Ovary (tissue), 9 donors: ENCODE measurements around the gene TBCD. TPM values are rescaled to one million over a fixed set of nuclear protein-coding genes. Genes with fewer than 3 reads are reported as not detected.
A peak's percentile ranks its signal among the peaks of the same experiment; 100 is the strongest.

Experiments
- DNase-seq, 5 donors: peaks; one replicate each; pipeline ENCODE4 v3.0.0-alpha.2; 2019 to 2020
- H3K27ac ChIP-seq, 2 donors: fragments of 200-600 bp; one replicate each; pipeline versions ENCODE4 v1.5.1 to v1.8.0; 2019 to 2022
- H3K27me3 ChIP-seq: fragments of 200-600 bp; one replicate; pipeline ENCODE4 v1.8.0; 2022
- H3K36me3 ChIP-seq: fragments of 200-600 bp; sonication (generic); one replicate; pipeline ENCODE4 v1.5.1; 2019
- H3K4me1 ChIP-seq: one replicate; pipeline ENCODE4 v1.8.1; 2013; ENCODE audit warnings: mild to moderate bottlenecking, moderate library complexity; ENCODE audit not compliant: insufficient read depth
- H3K4me3 ChIP-seq: fragments of 200-600 bp; sonication (generic); one replicate; pipeline ENCODE4 v1.5.1; 2017
- H3K9me3 ChIP-seq, 2 donors: fragments of 200-600 bp in 1 of 2; sonication (generic) in 1 of 2; one replicate each; pipeline versions ENCODE4 v1.5.1 to v1.8.1; 2013 to 2019; ENCODE audit warnings: mild to moderate bottlenecking in 1 of 2, moderate library complexity in 1 of 2
- CTCF ChIP-seq, 3 donors: fragments of 450-650 bp in 2 of 3; fragments of 200-600 bp in 1 of 3; IDR thresholded peaks; one replicate each; pipeline versions ENCODE4 v1.5.1 to v1.8.0; 2016 to 2022; ENCODE audit warnings: antibody characterized with exemption in 3 of 3, mild to moderate bottlenecking in 1 of 3
- EP300 ChIP-seq: sonication (generic); formaldehyde crosslinking; IDR thresholded peaks from one replicate; pipeline ENCODE4 v1.6.1; 2017; ENCODE audit warnings: antibody characterized with exemption
- POLR2A ChIP-seq: fragments of 450-650 bp; IDR thresholded peaks from one replicate; pipeline ENCODE4 v1.6.1; 2017; ENCODE audit warnings: antibody characterized with exemption, mild to moderate bottlenecking, moderate library complexity
- WGBS, 3 donors: extraction: QIAGEN DNeasy Blood & Tissue Kit in 1 of 3; methylation state at CpG; one replicate each; pipeline versions ENCODE4 v1.1.5 to v1.1.7; 2013 to 2017; 5-methylcytosine and 5-hydroxymethylcytosine counted together
- intact Hi-C, 4 donors: fragments of 100-400 bp; cut with DNase I; formaldehyde crosslinking; loops; one replicate each; pipeline versions ENCODE4 v1.11.0 to v1.15.1; 2022 to 2023
- polyA plus RNA-seq, 2 donors: library from polyadenylated mRNA; stranded (reverse); fragments of 200-250 nt in 1 of 2; fragments of 350-450 nt in 1 of 2; fragmentation: Illumina TruSeq in 1 of 2; extraction: RNeasy Lipid Tissue Mini Kit (QIAGEN cat#74804) in 1 of 2; gene quantifications; one replicate each; pipeline ENCODE4 v1.2.3, GENCODE V29; 2013 to 2014
- total RNA-seq, 7 donors: library from RNA; depleted of rRNA in 2 of 7; stranded (reverse); fragments of >200 nt in 2 of 7; fragmentation: NEBNext Ultra II Directional in 3 of 7; extraction: Animal tissue kit (Norgen Biotek cat#: 25700) in 3 of 7; gene quantifications; one replicate each; pipeline versions ENCODE4 v1.1.0 to v1.2.4, GENCODE V29; 2016 to 2023
- donor health status: DM: no; HTN: no; CAD: no; lungs with moderate emphysema.
- donor health status: DM: no; HTN: no; CAD: no.
- donor health status: Bipolar disorder and iron deficiency.
- donor health status: DM: yes; HTN: yes; CAD: no.
- donor health status: DM: no; HTN: no; CAD: no.
- donor health status: DM: yes; HTN: yes; CAD: no.

The TBCD gene
- total and polyA plus RNA-seq, 9 donors: 29.2 to 88.3 (median 59.2) TPM

GRCh38 chr17:82879241-82879640, 127.4 kb downstream of the TBCD start:
- no peaks in the 10 kb centered on the region for H3K27me3 ChIP-seq
- no peak for DNase-seq
- peaks cover 3% of the 10 kb centered on the region for H3K4me1 ChIP-seq
- WGBS, 3 donors: 93 to 97% (median 97%) methylated on average over 15 of the region's 15 CpGs
- H3K36me3 ChIP-seq: no peaks in the 10 kb centered on the region
- TF ChIP-seq POLR2A (no peak), CTCF (IDR thresholded peaks at IDR 0.05) (no peak), EP300 (no peak)
- intact Hi-C loops: no loop called here
- no peaks in the 10 kb centered on the region for H3K9me3 ChIP-seq
- no peak overlapping the region for H3K27ac ChIP-seq
- H3K4me3 ChIP-seq: no peak overlapping the region

- peak in 1 of 5 donors; percentile 25 for DNase-seq
- intact Hi-C loops: no loop called here
- Histone ChIP-seq H3K27me3 (no peaks in the 10 kb centered on the region), H3K4me3 (no peak overlapping the region), H3K9me3 (no peaks in the 10 kb centered on the region), H3K36me3 (no peaks in the 10 kb centered on the region), H3K4me1 (peaks cover 3% of the 10 kb centered on the region), H3K27ac (no peak overlapping the region)
- TF ChIP-seq POLR2A (no peak), CTCF (IDR thresholded peaks at IDR 0.05) (no peak), EP300 (no peak)
- WGBS, 3 donors: 75 to 79% (median 75%) methylated on average over 25 of the region's 25 CpGs
Observed at GRCh38 chr17:82880620-82881323, 128.9 kb downstream of the TBCD start.

GRCh38 chr17:82881324-82881823, 129.5 kb downstream of the TBCD start:
- intact Hi-C loops: no loop called here
- no peak for TF ChIP-seq POLR2A
- TF ChIP-seq CTCF (IDR thresholded peaks at IDR 0.05): no peak
- TF ChIP-seq EP300: no peak

GRCh38 chr17:82881900-82882714, 130.2 kb downstream of the TBCD start:
- no peaks in the 10 kb centered on the region for H3K9me3 ChIP-seq
- intact Hi-C loops: no loop called here
- no peak overlapping the region for H3K4me3 ChIP-seq
- no peak overlapping the region for H3K27ac ChIP-seq
- peak in 1 of 5 donors; percentile 37 for DNase-seq
- H3K36me3 ChIP-seq: no peaks in the 10 kb centered on the region
- TF ChIP-seq CTCF (IDR thresholded peaks at IDR 0.05): no peak
- TF ChIP-seq POLR2A: no peak
- TF ChIP-seq EP300: no peak
- H3K4me1 ChIP-seq: peaks cover 3% of the 10 kb centered on the region
- WGBS, 3 donors: 78 to 86% (median 82%) methylated on average over 17 of the region's 17 CpGs
- H3K27me3 ChIP-seq: no peaks in the 10 kb centered on the region

More at GRCh38 chr17:82881324-82881823, 129.5 kb downstream of the TBCD start:
- no peak overlapping the region for H3K27ac ChIP-seq
- 63 to 71% (median 63%) methylated on average over 20 to 21 of the region's 21 CpGs for WGBS, 3 donors
- H3K27me3 ChIP-seq: no peaks in the 10 kb centered on the region
- H3K4me1 ChIP-seq: peaks cover 3% of the 10 kb centered on the region
- H3K9me3 ChIP-seq: no peaks in the 10 kb centered on the region
- no peaks in the 10 kb centered on the region for H3K36me3 ChIP-seq
- H3K4me3 ChIP-seq: no peak overlapping the region
- DNase-seq: no peak
